PFSK-1 (cell line): ENCODE results near the gene KDM4B.

Experiments
- FOXP2 ChIP-seq: optimal IDR thresholded peaks from 2 replicates; pipeline ENCODE3; 2011; ENCODE audit warnings: borderline replicate concordance, control low read depth, inconsistent platforms; ENCODE audit not compliant: insufficient read depth; ENCODE audit errors: extremely low read length, extremely low read depth
- POLR2AphosphoS5 ChIP-seq: IDR thresholded peaks from 2 replicates; pipeline ENCODE4 v1.6.1; 2012; ENCODE audit warnings: low read depth, mild to moderate bottlenecking, control low read depth, low read length, moderate library complexity
- REST ChIP-seq, 2 experiments: IDR thresholded peaks; 2 replicates each; pipeline versions ENCODE4 v1.6.1 to v1.8.0; 2011 to 2012; ENCODE audit warnings: low read depth in 2 of 2, low read length in 2 of 2, control low read depth in 1 of 2, inconsistent platforms in 1 of 2, mild to moderate bottlenecking in 1 of 2, moderate library complexity in 1 of 2; ENCODE audit not compliant: insufficient read depth in 1 of 2
- TAF1 ChIP-seq: IDR thresholded peaks from 2 replicates; pipeline ENCODE4 v1.6.1; 2012; ENCODE audit warnings: low read length, control low read depth, borderline replicate concordance; ENCODE audit not compliant: insufficient read depth

- no peak for TF ChIP-seq TAF1
- TF ChIP-seq REST (IDR thresholded peaks at IDR 0.05; ENCODE audit: insufficient read depth in 1 of 2, low read depth in 2 of 2, low read length in 2 of 2) = no peak
- no peak for TF ChIP-seq POLR2AphosphoS5
- TF ChIP-seq FOXP2 = no peak
Measured at GRCh38 chr19:4988770-4989251, 19.9 kb downstream of the KDM4B start.
